Endothelial cell of umbilical vein (primary cell): ENCODE data around the gene CEP164.

ENCODE experiments used
- CTCF ChIP-seq, 2 donors: IDR thresholded peaks; 1 replicate in 1 of 2; 2 replicates in 1 of 2; pipeline ENCODE4 v1.5.1; 2011; ENCODE audit warnings: low read length in 2 of 2, mild to moderate bottlenecking in 2 of 2, moderate library complexity in 2 of 2, control low read depth in 1 of 2, inconsistent platforms in 1 of 2, low read depth in 1 of 2; ENCODE audit not compliant: insufficient read depth in 1 of 2; ENCODE audit errors: extremely low read depth in 1 of 2
- EZH2 ChIP-seq: IDR thresholded peaks from 2 replicates; pipeline ENCODE4 v1.6.1; 2012; ENCODE audit warnings: borderline replicate concordance, low read depth, mild to moderate bottlenecking, moderate library complexity, low read length, inconsistent platforms; ENCODE audit not compliant: severe bottlenecking
- FOS ChIP-seq: IDR thresholded peaks from 2 replicates; pipeline ENCODE4 v1.6.1; 2011; ENCODE audit warnings: mild to moderate bottlenecking, low read length, moderate library complexity, borderline replicate concordance; ENCODE audit not compliant: insufficient read depth
- GATA2 ChIP-seq: IDR thresholded peaks from 2 replicates; pipeline ENCODE4 v1.7.0; 2011; ENCODE audit warnings: low read depth, mild to moderate bottlenecking, moderate library complexity, mixed read lengths, low read length; ENCODE audit not compliant: insufficient read length, insufficient read depth
- JUN ChIP-seq: IDR thresholded peaks from 2 replicates; pipeline ENCODE4 v1.6.1; 2011; ENCODE audit warnings: borderline replicate concordance, low read depth; ENCODE audit not compliant: insufficient read length, insufficient read depth
- MAX ChIP-seq: IDR thresholded peaks from 2 replicates; pipeline ENCODE4 v1.6.1; 2011; ENCODE audit not compliant: insufficient read depth, insufficient read length
- MYC ChIP-seq: IDR thresholded peaks from one replicate; pipeline ENCODE4 v1.6.1; 2011; ENCODE audit warnings: mild to moderate bottlenecking, low read depth, low read length
- POLR2A ChIP-seq: IDR thresholded peaks from 2 replicates; pipeline ENCODE4 v1.6.1; 2012; ENCODE audit warnings: low read depth, mild to moderate bottlenecking, control low read depth, low read length
- POLR2AphosphoS5 ChIP-seq: IDR thresholded peaks from 2 replicates; pipeline ENCODE4 v1.6.1; 2012; ENCODE audit warnings: low read depth, mild to moderate bottlenecking, control low read depth, low read length, moderate library complexity; ENCODE audit not compliant: insufficient read depth

- no peak for TF ChIP-seq GATA2
- TF ChIP-seq CTCF (IDR thresholded peaks at IDR 0.05; ENCODE audit: extremely low read depth in 1 of 2, insufficient read depth in 1 of 2, low read depth in 1 of 2, low read length in 2 of 2), result no peak
- TF ChIP-seq FOS, result peak; percentile 74
- no peak for TF ChIP-seq MAX
- TF ChIP-seq POLR2A, result no peak
- TF ChIP-seq POLR2AphosphoS5, result no peak
- no peak for TF ChIP-seq MYC
- peak; percentile 17 for TF ChIP-seq JUN
- no peak for TF ChIP-seq EZH2
Measured at GRCh38 chr11:117384045-117384444, 56.4 kb downstream of the CEP164 start.
